Neuron (in vitro differentiated cells): Measurements from ENCODE around the gene MCTP2.

Experiments used
- H2AFZ ChIP-seq: one replicate; pipeline ENCODE4 v1.6.1; 2013; ENCODE audit warnings: low read depth, mild to moderate bottlenecking, inconsistent platforms, low read length, moderate library complexity
- H3K27me3 ChIP-seq: one replicate; pipeline ENCODE4 v1.6.1; 2013; ENCODE audit warnings: low read length; ENCODE audit not compliant: insufficient read depth
- H3K36me3 ChIP-seq: one replicate; pipeline ENCODE4 v1.6.1; 2013; ENCODE audit warnings: low read length; ENCODE audit not compliant: insufficient read depth
- H3K4me1 ChIP-seq: one replicate; pipeline ENCODE4 v1.6.1; 2013; ENCODE audit warnings: low read length; ENCODE audit not compliant: insufficient read depth
- H3K4me3 ChIP-seq: 2 replicates; pipeline ENCODE4 v1.5.1; 2013; ENCODE audit warnings: mild to moderate bottlenecking, low read length, moderate library complexity
- H3K9me3 ChIP-seq: one replicate; pipeline ENCODE4 v1.6.1; 2013; ENCODE audit warnings: low read length

The MCTP2 gene

GRCh38 chr15:94503293-94503692 is 271.9 kb downstream of the MCTP2 start:
- Histone ChIP-seq H3K4me1 (no peaks in the 10 kb centered on the region), H3K4me3 (no peak overlapping the region), H2AFZ (no peak overlapping the region), H3K36me3 (no peaks in the 10 kb centered on the region), H3K27me3 (no peaks in the 10 kb centered on the region), H3K9me3 (no peaks in the 10 kb centered on the region)

DNA sequence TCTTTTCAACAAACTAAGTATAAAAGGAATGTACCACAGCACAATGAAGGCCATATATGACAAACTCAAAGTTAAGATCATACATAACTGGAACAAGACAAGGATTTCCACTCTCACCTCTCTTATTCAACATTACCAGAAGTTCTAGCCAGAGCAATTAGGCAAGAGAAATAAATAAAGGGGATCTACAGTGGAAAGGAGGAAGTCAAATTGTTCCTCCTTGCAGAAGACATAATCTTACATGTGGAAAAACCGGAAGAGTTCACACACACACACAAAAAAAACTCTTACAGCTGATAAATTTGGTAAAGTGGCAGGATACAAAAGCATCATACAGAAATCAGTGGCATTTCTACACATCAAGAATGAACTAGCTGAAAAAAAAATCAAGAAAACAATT is 277.9 kb downstream of the MCTP2 start:
- Histone ChIP-seq H3K27me3 (no peaks in the 10 kb centered on the region), H3K9me3 (no peaks in the 10 kb centered on the region), H3K4me3 (no peak overlapping the region), H2AFZ (no peak overlapping the region), H3K4me1 (no peaks in the 10 kb centered on the region), H3K36me3 (no peaks in the 10 kb centered on the region)

GRCh38 chr15:94522125-94522524 is 290.8 kb downstream of the MCTP2 start:
- Histone ChIP-seq H3K27me3 (no peaks in the 10 kb centered on the region), H3K36me3 (no peaks in the 10 kb centered on the region), H3K4me3 (no peak overlapping the region), H2AFZ (no peak overlapping the region), H3K9me3 (no peaks in the 10 kb centered on the region), H3K4me1 (no peaks in the 10 kb centered on the region)

DNA sequence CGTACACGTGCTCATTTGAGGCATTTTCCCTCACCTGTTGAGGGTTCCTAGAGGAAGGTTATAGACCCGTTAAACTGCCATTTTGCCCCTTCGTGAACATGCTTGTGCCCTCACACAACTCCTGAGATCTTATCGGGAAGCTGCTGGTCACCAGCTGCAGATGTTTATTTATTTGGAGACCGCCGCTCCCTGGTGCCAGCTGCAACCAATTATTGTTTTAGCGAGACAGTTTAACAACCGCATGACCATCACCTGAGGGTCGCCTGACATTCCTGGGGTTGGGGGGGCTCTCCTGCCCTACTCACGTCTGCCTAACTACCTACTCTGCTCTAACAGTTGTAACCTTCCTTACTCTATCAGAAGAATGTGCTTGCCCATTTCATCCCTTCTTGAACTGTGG is 292.5 kb downstream of the MCTP2 start:
- no peak overlapping the region for H3K4me3 ChIP-seq
- H3K36me3 ChIP-seq, result no peaks in the 10 kb centered on the region
- H3K4me1 ChIP-seq, result no peaks in the 10 kb centered on the region
- no peaks in the 10 kb centered on the region for H3K27me3 ChIP-seq
- H3K9me3 ChIP-seq, result no peaks in the 10 kb centered on the region
- no peak overlapping the region for H2AFZ ChIP-seq

DNA sequence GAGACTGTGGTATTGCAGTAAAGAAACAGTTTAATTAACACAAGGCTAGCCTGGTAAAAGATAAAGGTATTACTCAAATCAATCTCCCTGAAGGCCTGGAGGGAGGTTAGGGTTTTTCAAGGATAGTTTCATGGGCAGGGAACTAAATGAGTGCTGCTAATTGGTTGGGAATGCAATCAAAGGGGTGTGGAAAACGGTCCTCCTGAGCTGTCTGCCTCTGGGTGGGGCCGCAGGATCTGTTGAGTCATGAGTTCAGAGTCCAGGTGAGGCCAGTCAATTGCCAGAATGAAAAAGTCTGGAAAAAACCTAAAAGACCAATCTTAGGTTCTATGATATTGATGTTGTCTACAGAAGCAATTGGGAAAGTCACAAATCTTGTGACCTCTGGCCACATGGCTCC is 293.2 kb downstream of the MCTP2 start:
- H2AFZ ChIP-seq, result no peak overlapping the region
- H3K4me1 ChIP-seq, result no peaks in the 10 kb centered on the region
- no peak overlapping the region for H3K4me3 ChIP-seq
- H3K9me3 ChIP-seq, result no peaks in the 10 kb centered on the region
- H3K27me3 ChIP-seq, result no peaks in the 10 kb centered on the region
- H3K36me3 ChIP-seq, result no peaks in the 10 kb centered on the region

GRCh38 chr15:94526071-94526689 is 294.8 kb downstream of the MCTP2 start:
- Histone ChIP-seq H3K27me3 (no peaks in the 10 kb centered on the region), H3K36me3 (no peaks in the 10 kb centered on the region), H3K4me1 (no peaks in the 10 kb centered on the region), H3K4me3 (no peak overlapping the region), H3K9me3 (no peaks in the 10 kb centered on the region), H2AFZ (no peak overlapping the region)

- Histone ChIP-seq H3K4me3 (no peak overlapping the region), H3K9me3 (no peaks in the 10 kb centered on the region), H2AFZ (no peak overlapping the region), H3K4me1 (peaks cover 9% of the 10 kb centered on the region), H3K36me3 (no peaks in the 10 kb centered on the region), H3K27me3 (no peaks in the 10 kb centered on the region)
Observed at GRCh38 chr15:94532226-94532625, 300.9 kb downstream of the MCTP2 start.
